Aorta (tissue), 5 donors: ENCODE measurements around the gene COTL1. TPM values are rescaled to one million over a fixed set of nuclear protein-coding genes. Genes with fewer than 3 reads are reported as not detected.

Experiments
- ATAC-seq: fragments of 200-7000 bp; cut with Tn5 transposase; one replicate; pipeline ENCODE4 v1.9.1; 2022; ENCODE audit warnings: moderate library complexity; ENCODE audit not compliant: low FRiP score
- DNase-seq, 2 donors: peaks; one replicate each; pipeline ENCODE4 v3.0.0-alpha.2; 2020
- H3K27ac ChIP-seq, 2 donors: one replicate each; pipeline ENCODE4 v1.5.1; 2013; ENCODE audit warnings: low read length in 2 of 2, mild to moderate bottlenecking in 2 of 2, moderate library complexity in 2 of 2, control low read depth in 1 of 2, inconsistent platforms in 1 of 2, low read depth in 1 of 2
- H3K27me3 ChIP-seq, 2 donors: one replicate each; pipeline ENCODE4 v1.6.1; 2013; ENCODE audit warnings: control low read depth in 1 of 2, low read length in 1 of 2, mild to moderate bottlenecking in 1 of 2, moderate library complexity in 1 of 2; ENCODE audit not compliant: insufficient read depth in 2 of 2, control insufficient read depth in 1 of 2
- H3K36me3 ChIP-seq, 2 donors: one replicate each; pipeline ENCODE4 v1.6.1; 2013; ENCODE audit warnings: control low read depth in 1 of 2, low read length in 1 of 2, mild to moderate bottlenecking in 1 of 2; ENCODE audit not compliant: insufficient read depth in 2 of 2, control insufficient read depth in 1 of 2
- H3K4me1 ChIP-seq, 2 donors: one replicate each; pipeline ENCODE4 v1.6.1; 2013; ENCODE audit warnings: low read length in 2 of 2, control low read depth in 1 of 2, mild to moderate bottlenecking in 1 of 2, moderate library complexity in 1 of 2; ENCODE audit not compliant: insufficient read depth in 2 of 2, control insufficient read depth in 1 of 2
- H3K4me3 ChIP-seq, 2 donors: one replicate each; pipeline ENCODE4 v1.5.1; 2013; ENCODE audit warnings: low read length in 2 of 2, control low read depth in 1 of 2, mild to moderate bottlenecking in 1 of 2
- H3K9me3 ChIP-seq: one replicate; pipeline ENCODE4 v1.6.1; 2013; ENCODE audit warnings: mild to moderate bottlenecking, low read length; ENCODE audit not compliant: control insufficient read depth
- WGBS, 2 donors: extraction: QIAGEN DNeasy Blood & Tissue Kit; methylation state at CpG; one replicate each; pipeline ENCODE4 v1.1.7; 2013; 5-methylcytosine and 5-hydroxymethylcytosine counted together
- intact Hi-C, 2 donors: fragments of 100-400 bp; cut with DNase I; formaldehyde crosslinking; loops; one replicate each; pipeline versions ENCODE4 v1.14.2 to v1.15.0; 2022
- polyA plus RNA-seq, 2 donors: library from polyadenylated mRNA; stranded (reverse); fragments of 200-250 nt; gene quantifications; one replicate each; pipeline ENCODE4 v1.2.3, GENCODE V29; 2013
- total RNA-seq, 2 donors: library from RNA; stranded (reverse); fragmentation: NEBNext Ultra II Directional; extraction: Animal tissue kit (Norgen Biotek cat#: 25700); gene quantifications; one replicate each; pipeline ENCODE4 v1.2.1, GENCODE V29; 2021
- donor health status: healthy with polysubstance abuse.
- donor health status: Bipolar disorder and iron deficiency.
- donor health status: DM: no; HTN: no; CAD: no.
- donor health status: DM: no; HTN: no; CAD: no.
- donor health status: DM: yes; HTN: yes; CAD: no.

COTL1 gene
- total and polyA plus RNA-seq, 4 donors, result 22.8 to 69.9 (median 60.0) TPM

GRCh38 chr16:84568066-84568465 is 49.8 kb downstream of the COTL1 start:
- Histone ChIP-seq H3K4me3 (no peak overlapping the region), H3K27ac (no peak overlapping the region), H3K36me3 (no peaks in the 10 kb centered on the region), H3K27me3 (no peaks in the 10 kb centered on the region), H3K9me3 (no peaks in the 10 kb centered on the region), H3K4me1 (no peaks in the 10 kb centered on the region)
- ATAC-seq (no peak), DNase-seq (no peak)
- intact Hi-C loops, result no loop called here
- 97% methylated on average over 9 of the region's 9 CpGs for WGBS, 2 donors

- intact Hi-C loops, result no loop called here
Measured at GRCh38 chr16:84567286-84567962, 50.5 kb downstream of the COTL1 start.

DNA sequence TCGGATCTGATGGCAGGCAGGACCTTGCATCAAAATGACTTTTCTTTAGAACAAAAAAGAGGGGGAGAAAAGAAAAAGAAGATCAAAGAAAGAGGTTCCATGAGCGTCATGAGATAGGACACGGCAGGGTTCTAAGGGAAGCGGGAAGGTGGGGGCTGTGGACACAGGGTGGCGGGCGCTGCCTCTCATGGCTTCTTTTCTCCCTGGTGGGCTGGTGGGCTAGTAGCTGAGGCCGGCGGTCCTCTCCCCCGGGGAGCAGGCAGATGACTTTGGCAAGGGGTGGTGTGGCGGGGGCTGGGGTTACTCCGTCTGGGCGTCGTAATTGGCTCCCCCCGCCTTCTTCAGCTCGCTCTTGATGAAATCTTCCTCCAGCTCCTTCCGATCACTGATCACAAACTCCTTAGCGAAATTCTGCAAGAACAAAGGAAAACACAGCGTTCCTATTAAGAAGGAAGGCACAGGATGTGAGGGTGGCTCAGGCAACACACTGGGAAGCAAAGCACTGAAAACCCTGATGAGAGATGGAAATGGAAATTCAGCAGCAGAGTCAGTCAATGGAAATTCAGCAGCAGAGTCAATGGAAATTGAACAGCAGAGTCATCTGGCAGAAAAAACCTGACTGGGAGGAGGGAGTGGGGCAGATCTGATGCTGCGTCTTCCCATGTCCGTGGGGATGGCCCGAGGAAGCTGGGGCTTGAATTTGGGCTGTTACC is 51.2 kb downstream of the COTL1 start:
- H3K36me3 ChIP-seq, result no peaks in the 10 kb centered on the region
- no peaks in the 10 kb centered on the region for H3K4me1 ChIP-seq
- intact Hi-C loops, result no loop called here
- H3K9me3 ChIP-seq, result no peaks in the 10 kb centered on the region
- H3K27ac ChIP-seq, result no peak overlapping the region
- WGBS, 2 donors, result 93 to 95% methylated on average over 19 to 21 of the region's 21 CpGs
- H3K4me3 ChIP-seq, result no peak overlapping the region
- no peaks in the 10 kb centered on the region for H3K27me3 ChIP-seq
- DNase-seq (no peak), ATAC-seq (no peak)

More at GRCh38 chr16:84567286-84567962, 50.5 kb downstream of the COTL1 start:
- 90 to 94% methylated on average over 16 of the region's 16 CpGs for WGBS, 2 donors
- ATAC-seq, result no peak
- no peaks in the 10 kb centered on the region for H3K4me1 ChIP-seq
- no peaks in the 10 kb centered on the region for H3K9me3 ChIP-seq
- no peak for DNase-seq
- no peaks in the 10 kb centered on the region for H3K36me3 ChIP-seq
- no peak overlapping the region for H3K4me3 ChIP-seq
- no peaks in the 10 kb centered on the region for H3K27me3 ChIP-seq
- H3K27ac ChIP-seq, result no peak overlapping the region

DNA sequence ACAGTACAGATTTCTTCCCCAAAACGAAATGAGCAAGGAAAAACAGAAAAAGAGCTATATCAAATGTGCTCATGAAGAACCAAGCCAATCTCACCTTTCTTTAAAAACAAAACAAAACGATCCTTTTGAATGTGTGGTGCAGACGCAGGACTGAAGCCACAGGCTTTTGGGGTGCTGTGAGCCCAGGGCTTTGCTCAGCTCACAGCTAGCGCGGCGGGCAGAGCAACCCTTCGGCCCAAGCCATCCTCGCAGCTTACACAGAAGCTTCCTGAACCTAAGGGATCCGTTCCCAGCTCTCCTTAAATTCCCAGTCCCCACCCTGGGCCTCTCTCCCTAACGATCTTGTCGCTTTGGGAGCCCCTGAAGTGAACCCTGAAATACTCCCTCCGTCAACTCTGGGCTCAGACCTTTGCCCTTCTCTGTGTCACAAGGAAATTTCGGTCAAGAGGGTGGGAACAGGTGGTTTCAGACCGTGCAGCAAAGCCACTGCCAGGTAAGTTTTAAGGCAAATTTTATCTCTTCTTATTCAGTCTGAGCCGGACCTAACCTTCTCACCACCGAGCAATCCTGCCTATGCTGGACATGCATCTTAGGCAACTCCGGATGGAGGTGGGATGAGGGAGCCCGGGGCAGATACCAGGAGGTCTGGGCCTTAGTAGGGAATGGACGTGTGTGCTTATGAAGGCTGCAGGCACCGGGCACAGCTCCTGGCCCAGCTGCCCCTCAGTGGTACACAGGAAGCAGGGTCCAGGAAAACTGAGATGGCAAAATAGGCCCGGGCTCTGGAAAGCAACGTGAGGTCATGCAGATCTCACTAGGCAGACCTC is 52.0 kb downstream of the COTL1 start:
- Histone ChIP-seq H3K4me3 (no peak overlapping the region), H3K9me3 (no peaks in the 10 kb centered on the region), H3K4me1 (no peaks in the 10 kb centered on the region), H3K27me3 (no peaks in the 10 kb centered on the region), H3K27ac (no peak overlapping the region), H3K36me3 (no peaks in the 10 kb centered on the region)
- ATAC-seq (no peak), DNase-seq (no peak)
- 92 to 95% methylated on average over 22 of the region's 22 CpGs for WGBS, 2 donors
- intact Hi-C loops, result no loop called here

GRCh38 chr16:84563786-84564420 is 54.0 kb downstream of the COTL1 start:
- 88 to 91% methylated on average over 13 of the region's 13 CpGs for WGBS, 2 donors
- DNase-seq, result no peak
- H3K27me3 ChIP-seq, result no peaks in the 10 kb centered on the region
- no peak overlapping the region for H3K27ac ChIP-seq
- intact Hi-C loops, result no loop called here
- no peak for ATAC-seq
- no peak overlapping the region for H3K4me3 ChIP-seq
- no peaks in the 10 kb centered on the region for H3K9me3 ChIP-seq
- no peaks in the 10 kb centered on the region for H3K4me1 ChIP-seq
- no peaks in the 10 kb centered on the region for H3K36me3 ChIP-seq

- H3K4me3 ChIP-seq, result no peak overlapping the region
- H3K9me3 ChIP-seq, result no peaks in the 10 kb centered on the region
- H3K27me3 ChIP-seq, result no peaks in the 10 kb centered on the region
- intact Hi-C loops, result no loop called here
- 82 to 86% methylated on average over 7 of the region's 7 CpGs for WGBS, 2 donors
- ATAC-seq (no peak), DNase-seq (no peak)
- H3K4me1 ChIP-seq, result no peaks in the 10 kb centered on the region
- H3K27ac ChIP-seq, result no peak overlapping the region
- H3K36me3 ChIP-seq, result no peaks in the 10 kb centered on the region
Measured at GRCh38 chr16:84563064-84563715, 54.7 kb downstream of the COTL1 start.

DNA sequence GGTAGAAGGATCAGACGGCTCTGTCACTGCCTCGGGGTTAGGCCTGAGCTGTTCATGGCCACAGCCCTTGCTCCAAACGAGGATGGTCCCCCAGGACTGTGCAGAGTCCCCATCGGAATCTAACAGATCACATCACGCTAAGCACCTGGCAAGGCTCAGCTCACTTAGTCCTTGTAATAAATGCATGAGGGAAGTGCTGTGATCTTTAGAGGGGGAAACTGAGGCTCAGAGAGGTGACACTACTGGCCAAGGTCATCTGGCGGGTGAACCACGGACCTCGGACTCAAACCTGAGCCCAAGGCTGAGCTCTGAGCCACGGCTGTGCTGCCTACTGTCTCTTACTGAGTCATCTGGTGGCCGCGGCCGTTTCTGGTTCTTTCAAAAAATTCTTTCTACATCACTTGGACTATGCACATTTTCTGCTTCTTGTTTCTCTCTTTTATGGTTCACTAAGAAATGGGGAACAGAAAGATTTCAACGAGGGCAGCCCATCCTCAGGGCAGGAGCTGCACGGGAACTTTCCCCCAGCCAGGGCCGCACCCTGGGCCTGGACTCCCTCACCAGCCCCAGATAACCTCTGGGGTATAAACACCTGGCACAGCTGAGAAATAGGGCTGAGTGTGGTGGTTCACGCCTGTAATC is 55.6 kb downstream of the COTL1 start:
- Histone ChIP-seq H3K4me1 (no peaks in the 10 kb centered on the region), H3K9me3 (no peaks in the 10 kb centered on the region), H3K4me3 (no peak overlapping the region), H3K27me3 (no peaks in the 10 kb centered on the region), H3K36me3 (no peaks in the 10 kb centered on the region), H3K27ac (no peak overlapping the region)
- intact Hi-C loops, result no loop called here
- DNase-seq, result no peak
- WGBS, 2 donors, result 90 to 91% methylated on average over 16 of the region's 16 CpGs
- ATAC-seq, result no peak

DNA sequence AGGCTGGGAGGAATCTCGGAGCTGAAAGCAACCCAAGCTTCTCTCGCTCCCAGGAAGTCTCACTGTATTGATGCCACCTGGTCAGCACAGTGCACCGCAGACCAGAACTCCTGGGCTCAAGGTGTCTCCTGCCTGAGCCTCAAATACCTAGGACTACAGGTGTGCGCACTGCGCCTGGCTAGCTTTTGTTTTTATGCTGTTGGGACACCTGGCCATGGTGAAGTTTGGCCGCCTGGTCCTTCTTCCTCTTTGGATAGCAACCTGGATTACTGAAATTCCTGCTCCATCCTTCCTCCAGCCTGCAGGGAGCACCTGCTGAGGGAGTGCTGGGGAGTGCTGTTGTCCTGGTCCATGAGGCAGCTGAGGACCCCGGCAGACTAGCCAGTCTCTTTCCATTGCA is 56.6 kb downstream of the COTL1 start:
- 92 to 93% methylated on average over 7 of the region's 7 CpGs for WGBS, 2 donors
- no peak for ATAC-seq

More for the DNA sequence above, 56.6 kb downstream of the COTL1 start:
- Histone ChIP-seq H3K36me3 (no peaks in the 10 kb centered on the region), H3K4me3 (no peak overlapping the region), H3K9me3 (no peaks in the 10 kb centered on the region), H3K27me3 (no peaks in the 10 kb centered on the region), H3K27ac (no peak overlapping the region), H3K4me1 (no peaks in the 10 kb centered on the region)
- intact Hi-C loops, result no loop called here
- no peak for DNase-seq
